Measurements from ENCODE around the gene ARMH1.

ARMH1 gene

DNA sequence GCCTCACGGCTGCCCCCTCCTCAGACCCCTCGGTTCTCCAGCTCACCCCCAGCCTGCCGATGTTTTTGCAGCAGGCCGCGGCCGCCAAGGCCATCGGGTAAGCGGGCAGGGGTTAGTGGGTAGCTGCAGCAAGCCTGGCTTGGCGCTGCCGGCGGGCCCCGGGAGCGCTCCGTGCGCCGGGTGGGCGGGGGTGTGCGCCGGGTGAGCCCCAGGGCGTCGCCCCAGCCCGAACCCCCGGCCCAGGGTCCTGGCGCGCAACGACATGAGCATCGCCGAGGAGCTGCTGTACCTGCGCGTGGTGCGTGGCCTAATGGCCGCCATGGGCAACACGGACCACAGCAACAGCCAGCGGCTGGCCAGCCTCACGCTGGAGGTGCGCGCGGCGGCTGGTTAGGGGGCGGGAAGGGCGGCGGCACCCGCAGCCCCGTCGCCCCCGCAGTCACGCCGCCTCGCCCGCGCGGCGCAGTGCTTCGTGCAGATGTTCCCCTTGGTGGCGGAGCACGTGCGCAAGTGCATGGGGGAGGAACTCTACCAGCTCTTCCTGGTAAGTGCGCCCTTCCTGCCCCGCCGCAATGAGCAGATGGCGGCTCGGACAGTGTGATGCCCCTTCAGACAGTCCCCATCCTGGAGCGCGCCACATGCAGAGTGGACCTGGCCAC, 49.9 kb downstream of the ARMH1 start:
- H2AFZ ChIP-seq (ENCODE audit: low read length) = no peak overlapping the region
- TF ChIP-seq EZH2 (optimal IDR thresholded peaks at IDR 0.05; ENCODE audit: low read depth, low read length) (no peak), EZH2phosphoT487 (IDR thresholded peaks at IDR 0.05; ENCODE audit: low read length) (no peak)
- TF ChIP-seq, protein P1, sequence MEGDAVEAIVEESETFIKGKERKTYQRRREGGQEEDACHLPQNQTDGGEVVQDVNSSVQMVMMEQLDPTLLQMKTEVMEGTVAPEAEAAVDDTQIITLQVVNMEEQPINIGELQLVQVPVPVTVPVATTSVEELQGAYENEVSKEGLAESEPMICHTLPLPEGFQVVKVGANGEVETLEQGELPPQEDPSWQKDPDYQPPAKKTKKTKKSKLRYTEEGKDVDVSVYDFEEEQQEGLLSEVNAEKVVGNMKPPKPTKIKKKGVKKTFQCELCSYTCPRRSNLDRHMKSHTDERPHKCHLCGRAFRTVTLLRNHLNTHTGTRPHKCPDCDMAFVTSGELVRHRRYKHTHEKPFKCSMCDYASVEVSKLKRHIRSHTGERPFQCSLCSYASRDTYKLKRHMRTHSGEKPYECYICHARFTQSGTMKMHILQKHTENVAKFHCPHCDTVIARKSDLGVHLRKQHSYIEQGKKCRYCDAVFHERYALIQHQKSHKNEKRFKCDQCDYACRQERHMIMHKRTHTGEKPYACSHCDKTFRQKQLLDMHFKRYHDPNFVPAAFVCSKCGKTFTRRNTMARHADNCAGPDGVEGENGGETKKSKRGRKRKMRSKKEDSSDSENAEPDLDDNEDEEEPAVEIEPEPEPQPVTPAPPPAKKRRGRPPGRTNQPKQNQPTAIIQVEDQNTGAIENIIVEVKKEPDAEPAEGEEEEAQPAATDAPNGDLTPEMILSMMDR (IDR thresholded peaks at IDR 0.05; ENCODE audit: low read length) = no peak
- H3K36me3 ChIP-seq (replicated peaks; ENCODE audit: insufficient read depth, low read length) = no peaks in the 10 kb centered on the region
- H3K4me1 ChIP-seq (ENCODE audit: low read length) = peaks cover 13% of the 10 kb centered on the region
- H3F3A ChIP-seq (ENCODE audit: insufficient read depth, low read length) = peaks cover 32% of the 10 kb centered on the region
- DNase-seq = no peak
- H3K79me2 ChIP-seq (ENCODE audit: low read length) = no peaks in the 10 kb centered on the region
- H3K9ac ChIP-seq (ENCODE audit: low read length) = no peak overlapping the region
- no peak overlapping the region for H3K4me3 ChIP-seq (ENCODE audit: low read length)
- no peak overlapping the region for H3K27ac ChIP-seq (ENCODE audit: low read length)
- H3K9me3 ChIP-seq (replicated peaks; ENCODE audit: insufficient read depth, low read length) = no peaks in the 10 kb centered on the region
- no peak overlapping the region for H3K4me2 ChIP-seq (ENCODE audit: low read depth, low read length)
- H3K27me3 ChIP-seq (replicated peaks; ENCODE audit: insufficient read depth, low read length) = no peaks in the 10 kb centered on the region; the same call in 1 of the 2 replicates
- no peaks in the 10 kb centered on the region for H4K20me1 ChIP-seq (ENCODE audit: insufficient read depth, low read length)
- no peaks in the 10 kb centered on the region for H3K9me2 ChIP-seq (replicated peaks; ENCODE audit: insufficient read depth, low read length)

DNA sequence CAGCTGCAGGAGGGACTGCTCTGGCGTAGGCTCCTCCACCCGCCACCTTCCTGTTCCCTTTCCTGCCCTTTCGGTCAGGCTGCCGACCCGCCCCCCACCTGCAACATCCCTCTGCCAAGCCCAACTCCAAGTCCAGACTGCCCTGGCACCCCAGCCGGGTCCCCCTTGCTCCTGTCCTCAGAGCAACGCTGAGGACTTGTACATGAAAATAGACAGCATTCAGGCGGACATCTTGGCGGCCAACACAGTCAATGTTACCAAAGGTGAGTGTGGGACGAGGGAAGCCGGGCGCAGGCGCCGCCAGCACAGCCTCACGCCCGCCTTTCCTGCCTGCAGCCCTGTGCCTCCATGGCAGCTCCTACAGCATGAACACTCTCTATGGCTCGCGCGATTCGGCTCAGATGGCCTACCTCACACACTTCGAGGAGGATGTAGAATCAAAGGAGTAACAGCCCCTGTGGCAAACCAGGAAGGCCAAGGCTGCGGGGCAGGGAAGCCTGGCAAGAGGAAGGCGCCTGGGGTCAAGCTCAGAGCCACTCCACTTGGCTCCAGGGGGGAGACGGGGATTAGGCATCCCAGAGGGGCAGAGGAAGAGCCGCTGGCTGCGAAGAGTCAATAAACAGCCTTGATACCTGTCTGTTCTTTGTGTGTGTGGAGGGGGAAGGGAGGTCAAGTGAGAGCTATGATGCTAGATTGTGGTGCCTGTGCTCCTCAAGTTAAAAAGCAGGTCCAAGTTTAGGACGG, 50.6 kb downstream of the ARMH1 start:
- no peak overlapping the region for H3K9ac ChIP-seq (ENCODE audit: low read length)
- H3K27me3 ChIP-seq (replicated peaks; ENCODE audit: insufficient read depth, low read length) = no peaks in the 10 kb centered on the region; the same call in 1 of the 2 replicates
- no peaks in the 10 kb centered on the region for H3K9me3 ChIP-seq (replicated peaks; ENCODE audit: insufficient read depth, low read length)
- H2AFZ ChIP-seq (ENCODE audit: low read length) = no peak overlapping the region
- no peaks in the 10 kb centered on the region for H4K20me1 ChIP-seq (ENCODE audit: insufficient read depth, low read length)
- no peaks in the 10 kb centered on the region for H3K9me2 ChIP-seq (replicated peaks; ENCODE audit: insufficient read depth, low read length)
- peaks cover 36% of the 10 kb centered on the region for H3F3A ChIP-seq (ENCODE audit: insufficient read depth, low read length)
- peaks cover 15% of the 10 kb centered on the region for H3K4me1 ChIP-seq (ENCODE audit: low read length)
- H3K4me2 ChIP-seq (ENCODE audit: low read depth, low read length) = no peak overlapping the region
- no peaks in the 10 kb centered on the region for H3K36me3 ChIP-seq (replicated peaks; ENCODE audit: insufficient read depth, low read length)
- TF ChIP-seq, protein P1 (IDR thresholded peaks at IDR 0.05; ENCODE audit: low read length) = no peak
- TF ChIP-seq EZH2 (optimal IDR thresholded peaks at IDR 0.05; ENCODE audit: low read depth, low read length) = no peak
- no peak for TF ChIP-seq EZH2phosphoT487 (IDR thresholded peaks at IDR 0.05; ENCODE audit: low read length)
- H3K79me2 ChIP-seq (ENCODE audit: low read length) = no peaks in the 10 kb centered on the region
- no peak for DNase-seq
- no peak overlapping the region for H3K4me3 ChIP-seq (ENCODE audit: low read length)
- H3K27ac ChIP-seq (ENCODE audit: low read length) = no peak overlapping the region

DNA sequence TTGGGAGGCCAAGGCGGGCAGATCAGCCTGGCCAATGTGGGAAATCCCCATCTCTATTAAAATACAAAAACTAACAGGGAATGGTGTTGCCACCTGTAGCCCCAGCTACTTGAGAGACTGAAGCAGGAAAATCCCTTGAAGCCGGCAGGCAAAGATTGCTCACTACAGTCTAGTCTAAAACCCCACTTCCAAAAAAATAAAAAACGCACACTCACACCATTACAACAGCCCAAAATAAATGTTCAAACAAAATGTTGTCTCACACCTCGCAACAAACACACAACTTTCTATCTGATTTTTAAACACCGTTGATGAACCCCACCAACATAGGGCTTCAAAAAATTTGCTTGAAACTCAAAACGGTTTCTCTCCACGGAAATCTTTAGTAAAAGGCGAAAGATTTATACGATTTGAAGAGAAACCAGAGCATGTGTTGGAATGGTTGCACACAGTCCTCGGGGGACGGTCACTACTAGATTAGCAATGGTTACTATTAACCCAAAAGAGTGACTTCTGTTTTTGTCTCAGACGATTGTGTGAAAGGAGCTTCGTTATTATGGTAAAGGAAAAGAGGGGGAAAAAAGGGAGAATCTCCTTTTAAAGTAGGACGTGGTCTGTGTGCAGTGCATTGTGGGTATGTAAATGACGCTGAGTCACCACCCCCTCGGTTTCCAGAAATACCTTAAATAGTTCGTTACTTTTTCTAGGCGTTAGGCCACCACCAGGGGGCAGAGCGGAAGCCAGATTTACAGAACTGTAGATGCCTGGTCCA, 56.4 kb downstream of the ARMH1 start, which contains the start of gene RNU5D-1:
TSS of gene RNU5D-1 (minus strand) at position 430 of the 772 bp plus-strand sequence.
- Histone ChIP-seq H3K9me3 (replicated peaks; ENCODE audit: insufficient read depth, low read length) (no peaks in the 10 kb centered on the region), H3K9me2 (replicated peaks; ENCODE audit: insufficient read depth, low read length) (no peaks in the 10 kb centered on the region), H3K27me3 (replicated peaks; ENCODE audit: insufficient read depth, low read length) (no peaks in the 10 kb centered on the region; the same call in 1 of the 2 replicates), H3K36me3 (replicated peaks; ENCODE audit: insufficient read depth, low read length) (no peaks in the 10 kb centered on the region), H3K9ac (ENCODE audit: low read length) (peak within 1 kb of the TSS; percentile 85), H3K27ac (ENCODE audit: low read length) (peak within 1 kb of the TSS; percentile 96), H3K4me1 (ENCODE audit: low read length) (peaks cover 6% of the 10 kb centered on the region), H3F3A (ENCODE audit: insufficient read depth, low read length) (peaks cover 16% of the 10 kb centered on the region), H3K4me3 (ENCODE audit: low read length) (peak within 1 kb of the TSS; percentile 51; the same call in 1 of the 2 replicates), H3K4me2 (ENCODE audit: low read depth, low read length) (peak within 1 kb of the TSS; percentile 63), H4K20me1 (ENCODE audit: insufficient read depth, low read length) (no peaks in the 10 kb centered on the region), H3K79me2 (ENCODE audit: low read length) (no peaks in the 10 kb centered on the region), H2AFZ (ENCODE audit: low read length) (peak within 1 kb of the TSS; percentile 82)
- DNase-seq = peak; percentile 96
- TF ChIP-seq, protein P1 (IDR thresholded peaks at IDR 0.05; ENCODE audit: low read length) = peak; percentile 64
- no peak for TF ChIP-seq EZH2phosphoT487 (IDR thresholded peaks at IDR 0.05; ENCODE audit: low read length)
